Measurements from ENCODE around the gene INHBE. TPM values are rescaled to one million over a fixed set of nuclear protein-coding genes. Genes with fewer than 3 reads are reported as not detected.

Gene INHBE
- total RNA-seq, 4 donors from 2014 or later = not detected

- Histone ChIP-seq H3K27me3 (peaks cover 0 to 6% of the 10 kb centered on the region in 2 donors), H3K27ac (peak overlapping the region in 1 of 4 donors; percentile 38), H3K9me3 (no peaks in the 10 kb centered on the region), H3K4me3 (no peak overlapping the region), H3K36me3 (no peaks in the 10 kb centered on the region), H3K4me1 (peaks cover 0 to 9% (median 2%) of the 10 kb centered on the region in 4 donors)
- DNase-seq (ENCODE audit: low spot score in 2 of 2) = peak; percentile 68 to 88
- 22 to 27% methylated on average over 7 of the region's 7 CpGs for WGBS, 2 donors
- TF ChIP-seq POLR2A (IDR thresholded peaks at IDR 0.05) (no peak), CTCF (IDR thresholded peaks at IDR 0.05) (peak; percentile 86 to 93 (median 89)), EP300 (IDR thresholded peaks at IDR 0.05) (no peak)
Measured at GRCh38 chr12:57452937-57453509, 2.1 kb upstream of the INHBE start.

- whole genome bisulfite sequencing, 2 donors = 94 to 97% methylated on average over 2 of the region's 2 CpGs
- no peaks in the 10 kb centered on the region for H3K9me3 ChIP-seq
- H3K36me3 ChIP-seq = no peaks in the 10 kb centered on the region
- TF ChIP-seq EP300 (IDR thresholded peaks at IDR 0.05) (no peak), POLR2A (IDR thresholded peaks at IDR 0.05) (no peak), CTCF (IDR thresholded peaks at IDR 0.05) (no peak)
- H3K27me3 ChIP-seq = peaks cover 0 to 6% of the 10 kb centered on the region in 2 donors
- H3K4me1 ChIP-seq = peaks cover 0 to 19% (median 6%) of the 10 kb centered on the region in 4 donors
- no peak overlapping the region for H3K4me3 ChIP-seq
- H3K27ac ChIP-seq = no peak overlapping the region
- no peak for DNase-seq (ENCODE audit: low spot score in 2 of 2)
Measured at GRCh38 chr12:57454213-57454565, 918 bp upstream of the INHBE start.

GRCh38 chr12:57455374-57456144 lies 452 bp downstream of the INHBE start:
- no peak for DNase-seq (ENCODE audit: low spot score in 2 of 2)
- WGBS, 2 donors = 49 to 54% methylated on average over 7 to 10 of the region's 10 CpGs
- TF ChIP-seq POLR2A (IDR thresholded peaks at IDR 0.05) (no peak), CTCF (IDR thresholded peaks at IDR 0.05) (no peak), EP300 (IDR thresholded peaks at IDR 0.05) (no peak)
- no peak overlapping the region for H3K27ac ChIP-seq
- H3K27me3 ChIP-seq = peaks cover 0 to 6% of the 10 kb centered on the region in 2 donors
- H3K4me3 ChIP-seq = no peak overlapping the region
- H3K9me3 ChIP-seq = no peaks in the 10 kb centered on the region
- H3K36me3 ChIP-seq = no peaks in the 10 kb centered on the region
- H3K4me1 ChIP-seq = peaks cover 0 to 27% (median 12%) of the 10 kb centered on the region in 4 donors

- Histone ChIP-seq H3K4me3 (no peak overlapping the region), H3K36me3 (no peaks in the 10 kb centered on the region), H3K27me3 (peaks cover 0 to 6% of the 10 kb centered on the region in 2 donors), H3K27ac (peak overlapping the region in 1 of 4 donors; percentile 7), H3K4me1 (peaks cover 0 to 33% (median 19%) of the 10 kb centered on the region in 4 donors), H3K9me3 (no peaks in the 10 kb centered on the region)
- 41 to 47% methylated on average over 10 to 15 of the region's 15 CpGs for WGBS, 2 donors
- DNase-seq (ENCODE audit: low spot score in 2 of 2) = no peak
- TF ChIP-seq POLR2A (IDR thresholded peaks at IDR 0.05) = no peak
- no peak for TF ChIP-seq EP300 (IDR thresholded peaks at IDR 0.05)
- TF ChIP-seq CTCF (IDR thresholded peaks at IDR 0.05) = peak in 3 of 5 experiments; percentile 29 to 43 (median 41)
Measured at GRCh38 chr12:57456145-57456700, 1.1 kb downstream of the INHBE start.
